MM.1S (cell line): Measurements from ENCODE around the gene GTF2IRD1.

ENCODE experiments used
- DNase-seq: peaks from one replicate; pipeline ENCODE4 v3.0.0-alpha.2; 2015
- H2AFZ ChIP-seq: fragments of 300-600 bp; sonication (generic); 2 replicates; pipeline ENCODE4 v1.6.0; 2016; ENCODE audit warnings: antibody characterized with exemption, low read length
- H3F3A ChIP-seq: fragments of 300-600 bp; sonication (generic); 2 replicates; pipeline ENCODE4 v1.6.1; 2016; ENCODE audit warnings: mild to moderate bottlenecking, antibody characterized with exemption, low read length, moderate library complexity, mixed read lengths; ENCODE audit not compliant: insufficient read depth
- H3K27ac ChIP-seq: fragments of 300-600 bp; sonication (generic); 2 replicates; pipeline ENCODE4 v1.5.1; 2016; ENCODE audit warnings: mild to moderate bottlenecking, low read length
- H3K27me3 ChIP-seq: fragments of 300-600 bp; sonication (generic); replicated peaks from 2 replicates; pipeline ENCODE4 v1.6.0; 2016; ENCODE audit warnings: low read length; ENCODE audit not compliant: insufficient read depth
- H3K36me3 ChIP-seq: fragments of 300-600 bp; sonication (generic); replicated peaks from 2 replicates; pipeline ENCODE4 v1.6.1; 2016; ENCODE audit warnings: mild to moderate bottlenecking, low read length, mixed read lengths; ENCODE audit not compliant: insufficient read depth
- H3K4me1 ChIP-seq: fragments of 300-600 bp; sonication (generic); 2 replicates; pipeline ENCODE4 v1.6.1; 2016; ENCODE audit warnings: low read length, mixed read lengths
- H3K4me2 ChIP-seq: fragments of 300-600 bp; sonication (generic); 2 replicates; pipeline ENCODE4 v1.6.0; 2016; ENCODE audit warnings: low read depth, low read length
- H3K4me3 ChIP-seq: fragments of 300-600 bp; sonication (generic); 2 replicates; pipeline ENCODE4 v1.5.1; 2016; ENCODE audit warnings: low read length, mixed read lengths
- H3K79me2 ChIP-seq: fragments of 300-600 bp; sonication (generic); 2 replicates; pipeline ENCODE4 v1.6.1; 2016; ENCODE audit warnings: mixed run types, low read length, mixed read lengths
- H3K9ac ChIP-seq: fragments of 300-600 bp; sonication (generic); 2 replicates; pipeline ENCODE4 v1.6.1; 2016; ENCODE audit warnings: low read length, mixed read lengths
- H3K9me2 ChIP-seq: fragments of 300-600 bp; sonication (generic); replicated peaks from 2 replicates; pipeline ENCODE4 v1.6.1; 2016; ENCODE audit warnings: mild to moderate bottlenecking, low read length, mixed read lengths; ENCODE audit not compliant: insufficient read depth
- H3K9me3 ChIP-seq: fragments of 300-600 bp; sonication (generic); replicated peaks from 2 replicates; pipeline ENCODE4 v1.6.1; 2016; ENCODE audit warnings: mild to moderate bottlenecking, low read length, mixed read lengths; ENCODE audit not compliant: insufficient read depth
- H4K20me1 ChIP-seq: fragments of 300-600 bp; sonication (generic); 2 replicates; pipeline ENCODE4 v1.6.1; 2016; ENCODE audit warnings: mild to moderate bottlenecking, low read length, moderate library complexity, mixed read lengths; ENCODE audit not compliant: insufficient read depth
- CTCF ChIP-seq: fragments of 300-600 bp; sonication (generic); IDR thresholded peaks from 2 replicates; pipeline ENCODE4 v1.5.1; 2016; ENCODE audit warnings: antibody characterized with exemption, low read length, mixed read lengths
- EZH2 ChIP-seq: fragments of 300-600 bp; sonication (generic); optimal IDR thresholded peaks from 2 replicates; pipeline ENCODE3; 2017; ENCODE audit warnings: low read depth, mild to moderate bottlenecking, antibody characterized with exemption, low read length, mixed read lengths
- EZH2phosphoT487 ChIP-seq: fragments of 300-600 bp; sonication (generic); IDR thresholded peaks from 2 replicates; pipeline ENCODE4 v1.6.1; 2018; ENCODE audit warnings: antibody characterized with exemption, low read length

The GTF2IRD1 gene

GRCh38 chr7:74461970-74462706 is 8.4 kb downstream of the GTF2IRD1 start:
- Histone ChIP-seq H3K9ac (no peak overlapping the region), H2AFZ (no peak overlapping the region), H3K9me2 (no peaks in the 10 kb centered on the region), H3K4me2 (no peak overlapping the region), H4K20me1 (no peaks in the 10 kb centered on the region), H3K79me2 (peaks cover 84% of the 10 kb centered on the region), H3K36me3 (no peaks in the 10 kb centered on the region), H3K4me1 (no peaks in the 10 kb centered on the region), H3K27ac (no peak overlapping the region), H3K9me3 (no peaks in the 10 kb centered on the region), H3K4me3 (no peak overlapping the region), H3F3A (no peaks in the 10 kb centered on the region), H3K27me3 (no peaks in the 10 kb centered on the region)
- TF ChIP-seq EZH2phosphoT487 (no peak), EZH2 (no peak), CTCF (no peak)
- DNase-seq: no peak

- Histone ChIP-seq H3K79me2 (peaks cover 78% of the 10 kb centered on the region), H3K4me1 (no peaks in the 10 kb centered on the region), H3K9ac (no peak overlapping the region), H2AFZ (no peak overlapping the region), H3K4me2 (no peak overlapping the region), H3K4me3 (no peak overlapping the region), H3F3A (no peaks in the 10 kb centered on the region), H3K36me3 (no peaks in the 10 kb centered on the region), H3K9me3 (no peaks in the 10 kb centered on the region), H3K9me2 (no peaks in the 10 kb centered on the region), H4K20me1 (no peaks in the 10 kb centered on the region), H3K27ac (no peak overlapping the region), H3K27me3 (no peaks in the 10 kb centered on the region)
- TF ChIP-seq CTCF: no peak
- TF ChIP-seq EZH2phosphoT487: no peak
- no peak for TF ChIP-seq EZH2
- no peak for DNase-seq
Observed at GRCh38 chr7:74462707-74463100, 9.0 kb downstream of the GTF2IRD1 start.

GRCh38 chr7:74464931-74465886 is 11.5 kb downstream of the GTF2IRD1 start:
- Histone ChIP-seq H2AFZ (no peak overlapping the region), H3K4me3 (no peak overlapping the region), H3F3A (no peaks in the 10 kb centered on the region), H3K9me3 (no peaks in the 10 kb centered on the region), H3K27me3 (no peaks in the 10 kb centered on the region), H3K4me1 (no peaks in the 10 kb centered on the region), H3K36me3 (no peaks in the 10 kb centered on the region), H3K9me2 (no peaks in the 10 kb centered on the region), H3K9ac (no peak overlapping the region), H3K79me2 (peaks cover 61% of the 10 kb centered on the region), H3K4me2 (no peak overlapping the region), H3K27ac (no peak overlapping the region), H4K20me1 (no peaks in the 10 kb centered on the region)
- TF ChIP-seq EZH2 (no peak), EZH2phosphoT487 (no peak), CTCF (no peak)
- DNase-seq: no peak
